G401.6 (cell line): ENCODE results near the gene SMCO2.

Experiments used
- FAIRE-seq: peaks from 2 replicates; lab custom pipeline; 2012; peaks lifted over from hg19 to GRCh38; lab: Jason Lieb, UNC

SMCO2 gene

DNA sequence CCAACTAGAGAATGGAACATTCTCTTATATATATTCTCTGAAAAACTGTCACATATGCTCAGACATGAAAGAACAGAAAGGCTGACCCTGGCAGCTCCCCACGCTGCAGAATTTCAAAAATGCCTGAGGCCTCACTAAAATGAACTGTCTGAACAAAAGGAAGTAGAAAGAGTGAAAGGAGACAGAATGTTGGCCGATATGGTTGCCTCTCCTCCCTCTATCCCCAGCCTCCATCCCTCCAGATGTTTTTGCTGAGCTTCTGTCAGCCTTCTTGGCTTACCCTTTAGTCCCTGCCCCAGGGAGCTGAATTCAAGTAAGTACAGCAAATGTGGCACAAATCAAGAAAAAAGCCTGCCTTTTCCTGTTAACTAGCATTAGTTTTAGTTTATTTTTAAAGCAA is 6.9 kb downstream of the SMCO2 start:
- FAIRE-seq, result no peak

DNA sequence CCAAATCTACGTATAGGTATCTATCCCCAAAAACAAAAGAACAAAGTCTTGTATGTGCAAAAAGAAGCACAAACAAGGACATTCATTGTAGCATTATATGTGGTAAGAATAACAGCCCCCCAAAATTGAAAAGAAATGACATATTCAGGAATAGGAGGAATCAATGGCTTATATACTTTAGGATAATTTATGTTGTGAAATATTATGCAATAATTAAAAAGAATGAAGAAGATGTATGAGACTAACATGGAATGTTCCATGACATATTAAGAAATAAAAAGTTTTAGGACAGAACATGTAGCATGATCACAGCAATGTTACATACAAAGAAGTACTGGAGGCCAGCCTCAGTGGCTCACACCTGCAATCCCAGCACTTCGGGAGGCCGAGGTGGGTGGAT is 9.1 kb downstream of the SMCO2 start:
- no peak for FAIRE-seq

DNA sequence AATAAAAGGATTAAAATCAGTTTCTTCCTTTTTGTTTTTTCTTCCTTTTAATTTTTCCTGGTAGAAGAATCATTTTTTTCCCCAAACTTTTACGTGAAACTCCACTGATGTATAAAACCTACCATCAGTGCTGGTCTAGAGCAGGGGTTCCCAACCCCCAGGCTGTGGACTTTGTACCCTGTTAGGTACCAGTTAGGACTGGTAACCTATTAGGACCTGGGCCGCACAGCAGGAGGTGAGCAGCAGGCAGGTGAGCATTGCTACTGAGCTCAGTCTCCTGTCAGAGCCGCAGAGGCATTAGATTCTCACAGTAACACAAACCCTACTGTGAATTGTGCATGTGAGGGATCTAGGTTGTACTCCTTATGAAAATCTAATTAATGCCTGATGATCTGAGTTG is 10.1 kb downstream of the SMCO2 start:
- FAIRE-seq, result no peak

DNA sequence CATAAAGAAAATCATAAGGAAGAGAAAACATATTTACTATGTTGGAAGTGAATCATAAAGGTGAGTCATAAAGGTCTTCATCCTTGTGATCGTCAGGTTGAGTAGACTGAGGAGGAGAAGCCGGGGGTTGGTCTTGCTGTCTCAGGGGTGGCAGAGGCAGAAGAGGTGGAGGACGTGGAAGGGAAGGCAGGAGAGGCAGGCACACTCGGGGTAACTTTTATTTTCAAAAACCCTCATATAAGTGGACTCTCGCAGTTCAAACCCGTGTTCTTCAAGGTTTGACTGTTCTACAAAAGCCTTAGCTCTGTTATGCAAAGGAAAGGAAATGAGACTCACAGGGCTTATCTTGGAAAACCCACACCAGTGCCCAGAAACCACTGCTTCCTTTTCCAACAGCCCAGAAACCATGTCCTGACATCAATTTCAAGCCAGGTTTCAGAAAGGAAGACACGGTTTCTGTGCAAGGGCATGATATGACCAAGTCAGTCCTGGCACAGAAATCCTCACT is 14.0 kb downstream of the SMCO2 start:
- FAIRE-seq, result no peak

DNA sequence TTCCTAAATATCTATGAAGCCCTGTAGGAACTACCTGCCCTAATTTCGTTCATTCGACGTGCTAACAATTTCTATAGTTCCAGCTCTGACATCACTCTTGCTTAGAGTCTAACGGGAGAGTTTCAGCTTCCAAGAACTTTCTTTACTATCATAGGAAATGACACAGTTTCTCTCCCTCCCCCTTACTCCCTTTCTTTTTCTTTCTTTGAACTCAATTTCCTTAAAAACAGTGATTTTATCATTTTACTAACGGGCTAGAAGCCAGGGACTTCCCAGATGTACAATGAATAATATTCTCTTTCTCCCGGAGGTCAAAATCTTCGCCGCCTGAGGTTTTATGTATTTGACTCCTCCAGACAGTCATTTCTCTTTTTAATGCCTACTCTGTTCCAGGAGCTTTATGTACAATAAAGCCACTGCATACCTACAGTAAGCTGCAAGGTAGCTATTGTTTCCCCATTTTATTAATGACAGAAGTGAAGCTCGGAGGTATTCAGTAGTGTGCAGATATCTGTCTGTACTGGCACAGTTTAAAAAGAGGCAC is 15.7 kb downstream of the SMCO2 start:
- no peak for FAIRE-seq

DNA sequence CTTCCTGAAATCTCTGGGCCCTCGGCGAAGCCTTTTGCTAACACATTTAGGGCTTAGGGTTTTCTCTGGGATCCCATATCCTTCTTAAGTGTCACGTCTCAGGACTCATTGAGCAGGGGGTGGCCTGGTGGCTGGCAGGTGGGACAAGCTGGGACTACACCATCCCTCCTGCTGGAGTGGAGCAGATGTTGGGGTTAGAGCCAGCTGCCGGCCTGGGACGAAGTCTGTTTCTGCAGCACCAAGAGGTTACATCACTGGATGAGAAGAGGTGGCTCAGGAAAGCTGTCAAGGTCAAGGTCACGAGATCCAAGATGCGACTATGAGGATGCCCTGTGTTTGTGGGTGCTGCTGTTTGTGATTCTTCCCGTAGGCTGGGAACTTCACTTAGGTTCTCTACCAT is 16.3 kb downstream of the SMCO2 start:
- no peak for FAIRE-seq

DNA sequence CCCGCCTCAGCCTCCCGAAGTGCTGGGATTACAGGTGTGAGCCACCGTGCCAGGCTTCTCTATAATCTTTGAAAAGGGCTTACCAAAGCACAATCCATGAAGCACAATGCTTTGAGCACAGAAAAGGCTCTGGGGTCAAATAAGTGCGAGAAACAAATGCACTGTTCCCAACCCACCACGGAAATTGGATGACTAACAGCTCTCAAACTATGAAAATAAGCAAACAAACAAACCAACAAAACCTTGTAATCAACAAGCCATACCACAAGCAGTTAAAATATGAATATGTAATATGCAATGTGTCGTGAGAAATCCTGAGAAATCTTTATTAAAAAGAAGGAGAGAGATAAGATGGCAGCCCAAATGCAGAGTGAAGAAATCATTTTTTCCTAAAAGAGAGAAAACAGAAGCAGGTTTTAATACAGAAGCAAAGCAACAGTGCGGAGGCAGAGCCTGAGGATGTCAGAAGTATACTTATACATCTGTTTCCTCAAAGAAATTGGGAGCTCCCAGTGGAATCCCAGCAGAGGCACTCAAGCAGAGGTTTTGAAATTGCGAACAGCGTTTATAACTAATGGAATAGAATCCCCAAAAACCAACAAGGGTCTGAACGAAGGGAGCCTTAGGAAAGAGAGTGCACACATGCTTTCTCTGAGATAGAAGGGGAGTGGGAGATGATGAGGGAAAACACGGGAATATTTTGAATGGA is 17.1 kb downstream of the SMCO2 start:
- no peak for FAIRE-seq

DNA sequence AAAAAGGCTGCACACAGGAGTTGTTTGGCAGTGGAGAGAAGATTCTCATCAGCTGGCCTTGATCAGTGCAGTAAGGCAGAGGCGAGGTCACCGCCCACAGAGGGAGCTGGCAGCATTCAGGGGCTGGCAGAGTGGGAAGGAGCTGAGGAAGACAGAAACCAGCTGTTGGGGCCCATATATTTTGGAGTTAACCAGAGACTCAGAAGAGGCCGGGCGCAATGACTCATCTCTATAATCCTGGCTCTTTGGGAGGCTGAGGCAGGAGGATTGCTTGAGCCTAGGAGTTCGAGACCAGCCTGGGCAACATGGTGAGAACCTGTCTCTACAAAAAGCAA is 17.7 kb downstream of the SMCO2 start:
- FAIRE-seq, result no peak

DNA sequence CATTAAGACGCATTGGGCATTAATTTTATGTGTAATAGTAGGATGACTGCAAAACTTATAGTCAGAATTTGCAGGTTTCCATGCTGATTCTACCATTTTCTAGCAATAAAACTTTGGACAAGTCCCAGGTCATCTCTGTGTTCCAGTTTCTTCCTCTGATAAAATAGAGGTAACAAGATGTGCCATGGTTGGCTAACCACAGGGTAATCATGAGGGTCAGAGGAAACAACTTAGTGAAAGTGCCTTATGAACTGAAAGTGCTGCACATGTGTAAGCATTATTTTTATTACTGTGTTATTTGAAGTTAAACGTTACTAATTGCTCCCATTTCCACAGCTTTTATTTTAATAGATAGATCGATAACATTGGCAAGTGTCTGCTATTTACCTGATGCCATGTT is 21.1 kb downstream of the SMCO2 start:
- FAIRE-seq, result no peak

DNA sequence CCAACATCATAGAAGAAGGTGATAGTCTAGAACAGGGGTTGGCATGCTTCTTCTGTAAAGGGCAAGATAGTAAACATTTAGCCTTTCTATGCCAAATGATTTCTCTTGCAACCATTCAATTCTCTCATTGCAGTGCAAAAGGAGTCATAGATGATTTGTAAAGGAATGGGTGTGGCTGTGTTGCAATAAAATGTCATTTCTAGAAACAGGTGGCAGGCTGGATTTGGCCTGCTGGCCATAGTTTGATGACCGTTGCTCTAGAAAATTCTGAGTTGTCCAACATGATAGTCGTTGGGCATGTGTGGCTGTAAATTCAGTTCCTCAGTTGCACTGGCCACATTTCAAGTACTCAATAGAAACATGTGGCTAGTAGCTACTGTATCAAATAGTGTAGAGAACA is 21.7 kb downstream of the SMCO2 start:
- FAIRE-seq, result no peak

DNA sequence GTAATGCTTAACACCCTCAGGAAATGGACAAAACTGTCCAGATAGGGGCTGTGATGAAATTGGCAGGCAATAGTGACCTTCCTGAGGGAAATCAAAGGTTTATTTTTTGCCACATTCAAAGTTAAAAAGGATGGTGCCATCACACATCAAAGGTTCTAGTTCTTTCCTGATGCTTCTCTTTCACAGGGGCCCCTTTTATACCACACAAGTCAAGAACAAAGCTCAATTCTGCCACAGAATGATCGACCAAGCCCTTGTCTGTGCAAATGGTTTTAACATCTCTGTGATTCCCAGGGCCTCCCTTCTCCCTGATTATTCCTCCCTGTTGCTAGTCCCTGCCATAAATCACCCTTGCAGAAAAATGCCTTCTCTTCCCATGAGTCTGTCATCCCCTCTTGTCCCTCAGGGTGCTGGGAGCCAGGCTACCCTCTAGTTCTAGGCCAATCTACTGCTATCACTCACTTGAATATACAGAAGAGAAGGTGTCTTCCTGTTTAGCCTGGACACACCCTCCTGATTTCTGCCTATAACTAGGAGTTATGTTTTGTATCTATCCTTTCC is 22.7 kb downstream of the SMCO2 start:
- FAIRE-seq, result no peak

DNA sequence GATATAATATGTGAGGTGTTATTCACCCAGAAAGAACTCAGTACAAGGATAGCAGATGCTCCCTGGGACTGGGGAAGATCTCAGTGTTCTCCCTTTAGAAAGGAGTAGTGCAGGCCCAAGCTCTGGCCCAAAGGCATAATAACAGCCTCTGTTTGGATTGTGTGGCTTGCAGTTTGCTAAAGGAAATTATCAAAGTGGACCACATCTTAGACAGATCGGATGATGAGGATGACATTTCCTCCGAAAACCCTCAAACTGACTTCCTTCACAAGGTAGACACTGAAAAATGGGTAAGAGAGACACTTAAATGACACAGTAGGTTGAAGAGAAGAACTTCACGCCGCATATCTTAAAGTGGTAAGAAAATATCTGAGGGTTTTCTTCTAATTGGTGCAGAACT is 26.1 kb downstream of the SMCO2 start:
- FAIRE-seq, result no peak

DNA sequence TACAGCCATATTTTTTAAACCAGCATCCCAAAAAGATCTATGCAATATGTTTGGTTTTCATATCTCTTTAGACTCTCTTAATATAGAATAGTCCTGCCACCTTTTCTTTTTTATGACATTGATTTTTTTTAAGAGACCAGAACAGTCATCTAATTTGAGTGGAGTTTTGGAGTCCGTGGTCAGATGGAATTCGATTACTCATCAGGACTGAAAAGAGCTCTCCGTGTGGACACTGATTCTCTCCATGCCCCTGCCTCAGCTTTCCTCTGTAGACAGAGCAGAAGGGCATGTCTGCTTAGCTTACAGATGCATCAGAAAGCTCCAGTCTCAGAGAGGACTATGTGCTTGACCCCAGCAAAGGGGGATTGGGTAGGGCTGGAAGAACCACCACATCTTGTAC is 27.8 kb downstream of the SMCO2 start:
- no peak for FAIRE-seq

DNA sequence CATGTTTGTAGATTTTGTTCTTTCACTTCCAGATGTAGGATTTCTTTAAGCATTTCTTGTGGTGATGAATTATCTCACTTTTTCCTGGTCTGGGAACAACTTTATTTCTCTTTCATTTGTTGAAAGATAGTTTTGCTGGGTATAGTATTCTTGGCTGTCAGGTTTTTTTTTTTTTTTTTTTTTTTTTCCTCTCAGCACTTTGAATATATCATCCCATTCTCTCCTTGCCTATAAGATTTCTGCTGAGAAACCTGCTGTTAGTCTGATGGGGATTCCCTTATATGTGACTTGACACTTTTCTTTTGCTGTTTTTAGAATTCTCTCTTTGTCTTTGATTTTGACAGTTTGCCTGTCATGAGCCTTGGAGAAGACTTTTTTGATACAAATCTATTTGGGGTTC is 30.5 kb downstream of the SMCO2 start:
- no peak for FAIRE-seq

DNA sequence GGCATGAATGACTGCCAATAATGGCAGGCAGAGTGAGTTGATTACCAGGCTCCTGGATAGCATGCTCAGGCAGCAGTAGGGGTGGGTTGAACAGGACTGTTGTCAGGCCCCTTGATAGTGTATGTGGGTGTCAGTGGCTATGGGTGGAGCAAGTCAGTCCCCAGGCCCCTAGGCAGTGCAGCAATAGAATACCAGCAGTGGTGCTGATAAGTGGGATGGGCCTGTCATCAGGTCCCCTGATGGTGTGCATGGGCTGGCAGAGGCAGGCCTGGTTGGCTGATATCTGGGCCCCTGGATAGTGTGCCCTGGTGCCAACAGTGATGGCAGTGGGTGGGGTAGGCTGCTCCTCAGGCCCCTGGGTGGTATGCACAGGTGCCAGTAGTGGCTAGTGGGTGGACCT is 32.4 kb downstream of the SMCO2 start:
- FAIRE-seq, result no peak

DNA sequence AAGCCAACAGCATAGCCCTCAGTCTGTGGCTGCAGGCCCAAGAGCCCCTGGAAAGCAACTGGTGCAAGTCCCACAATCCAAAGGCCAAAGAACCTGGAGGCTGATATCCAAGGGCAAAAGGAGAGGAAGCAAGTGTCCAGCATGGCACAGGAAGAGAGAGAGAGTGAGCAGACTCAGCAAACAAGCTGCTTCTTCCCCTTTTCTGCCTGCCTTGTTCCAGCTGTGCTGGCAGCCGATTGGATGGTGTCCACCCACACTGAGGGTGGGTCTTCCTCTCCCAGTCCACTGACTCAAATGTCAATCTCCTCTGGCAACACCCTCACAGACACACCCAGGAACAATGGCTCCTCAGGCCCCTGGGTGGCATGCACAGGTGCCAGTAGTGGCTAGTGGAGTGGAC is 33.5 kb downstream of the SMCO2 start:
- FAIRE-seq, result no peak

DNA sequence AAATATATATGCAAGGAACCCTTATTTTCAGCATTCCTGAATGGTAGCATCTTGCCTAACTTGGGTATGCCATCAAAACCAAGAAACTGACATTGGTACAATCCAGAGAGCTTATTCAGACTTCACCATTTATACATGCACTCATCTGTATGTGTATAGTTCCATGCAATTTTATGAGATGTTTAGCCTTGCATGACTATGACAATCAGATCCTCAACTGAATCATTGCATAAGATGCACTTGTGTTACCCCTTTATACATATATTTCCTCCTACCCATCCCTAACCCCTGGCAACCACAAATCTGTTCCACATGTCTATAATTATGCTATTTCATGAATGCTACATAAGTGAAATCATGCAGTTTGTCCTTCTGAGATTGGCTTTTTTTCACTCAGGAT is 40.4 kb downstream of the SMCO2 start:
- no peak for FAIRE-seq

DNA sequence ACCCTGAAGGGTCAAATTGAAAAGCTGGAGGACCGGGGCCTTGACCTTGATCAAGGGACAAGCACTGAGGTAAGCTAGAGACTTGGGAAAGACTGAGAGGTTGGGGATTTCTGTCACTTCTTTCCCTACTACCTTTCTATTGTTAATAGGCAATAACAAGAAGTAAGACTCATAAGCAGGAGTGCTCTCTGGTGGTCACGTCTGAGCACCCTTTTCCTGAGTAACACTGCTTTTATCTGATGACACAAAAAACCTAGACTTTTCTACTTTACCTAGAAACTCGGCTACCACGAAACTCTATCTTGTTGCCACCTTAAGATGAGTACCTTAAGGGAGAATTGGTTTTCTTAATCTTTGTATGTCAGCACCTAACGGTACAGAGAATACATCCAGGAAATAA is 41.9 kb downstream of the SMCO2 start:
- FAIRE-seq, result no peak

DNA sequence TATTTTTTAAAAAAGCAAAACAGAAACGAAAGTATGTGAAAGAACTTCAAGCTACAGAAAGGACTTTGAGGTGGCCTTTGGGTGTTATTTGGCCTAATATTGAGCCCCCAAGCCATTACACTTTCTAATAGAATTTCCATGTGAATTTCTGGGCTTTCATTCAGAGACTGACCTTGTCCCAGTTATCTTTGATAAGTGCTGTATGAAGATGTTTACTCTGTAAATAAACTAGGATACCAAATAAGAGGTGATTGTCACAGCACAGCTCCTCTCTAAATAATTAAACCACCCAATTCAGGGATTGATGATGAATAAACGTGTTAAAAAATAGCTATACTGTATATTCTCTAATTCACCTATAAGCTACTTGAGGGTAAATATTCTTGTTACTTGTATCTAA is 44.7 kb downstream of the SMCO2 start:
- no peak for FAIRE-seq

DNA sequence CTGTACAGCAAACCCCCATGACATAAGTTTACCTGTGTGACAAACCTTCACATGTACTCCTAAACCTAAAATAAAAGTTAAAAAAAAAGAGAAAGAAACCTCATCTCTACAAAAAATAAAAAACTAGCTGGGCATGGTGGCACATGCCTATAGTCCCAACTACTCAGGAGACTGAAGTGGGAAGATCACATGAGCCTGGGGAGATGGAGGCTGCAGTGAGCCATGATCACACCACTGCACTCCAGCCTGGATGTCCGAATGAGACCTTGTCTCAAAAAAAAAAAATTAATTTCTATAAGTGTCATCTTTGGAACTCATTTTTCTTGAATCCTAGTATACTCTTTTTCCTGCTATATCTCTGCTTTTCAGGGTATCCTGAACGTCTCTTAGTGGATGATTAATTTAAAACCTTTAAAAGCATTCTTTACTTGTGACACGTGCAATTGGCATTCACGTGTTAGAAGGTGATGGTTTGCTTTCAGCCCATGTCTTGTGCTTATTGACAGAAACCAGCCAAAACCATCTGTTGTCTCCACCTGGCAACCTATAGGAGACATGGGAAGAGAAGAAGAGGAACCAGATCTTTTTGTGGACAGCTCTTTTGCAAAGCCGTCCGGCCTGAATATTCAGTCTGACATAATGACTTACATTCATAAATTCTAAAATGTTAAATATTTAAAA is 46.9 kb downstream of the SMCO2 start:
- no peak for FAIRE-seq

DNA sequence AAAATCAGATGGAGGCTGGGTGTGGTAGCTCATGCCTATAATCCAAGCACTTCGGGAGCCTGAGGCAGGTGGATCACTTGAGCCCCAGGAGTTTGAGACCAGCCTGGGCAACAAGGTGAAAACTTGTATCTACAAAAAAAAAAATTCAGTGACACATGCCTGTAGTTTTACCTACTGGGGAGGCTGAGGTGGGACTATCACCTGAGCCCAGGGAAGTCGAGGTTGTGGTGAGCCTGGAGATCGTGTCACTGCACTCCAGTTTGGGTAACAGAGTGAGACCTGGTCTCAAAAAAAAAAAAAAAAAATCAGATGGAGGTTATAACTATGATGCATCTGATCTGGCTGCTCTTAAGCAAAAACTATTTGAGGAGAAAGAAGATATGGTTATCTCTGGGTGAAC is 50.9 kb downstream of the SMCO2 start:
- FAIRE-seq, result no peak

DNA sequence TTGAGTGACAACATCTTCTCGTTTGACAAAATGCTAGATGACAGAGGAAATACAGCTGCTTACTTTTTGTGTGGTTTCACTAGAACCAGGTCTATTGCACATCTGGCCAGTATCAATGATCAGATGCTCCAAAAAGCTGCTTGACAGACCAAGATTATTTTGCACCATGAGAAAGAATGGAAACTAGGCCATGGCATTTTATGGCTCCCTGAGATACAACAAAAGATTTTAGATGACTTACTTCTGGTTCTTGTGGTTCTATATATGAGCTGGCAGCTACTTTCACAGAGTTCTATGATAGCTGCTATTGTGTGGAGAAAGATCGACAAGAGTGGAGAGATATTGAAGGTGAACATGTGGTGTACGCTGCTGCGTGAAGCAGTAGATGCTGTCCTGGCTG is 51.6 kb downstream of the SMCO2 start:
- FAIRE-seq, result no peak

DNA sequence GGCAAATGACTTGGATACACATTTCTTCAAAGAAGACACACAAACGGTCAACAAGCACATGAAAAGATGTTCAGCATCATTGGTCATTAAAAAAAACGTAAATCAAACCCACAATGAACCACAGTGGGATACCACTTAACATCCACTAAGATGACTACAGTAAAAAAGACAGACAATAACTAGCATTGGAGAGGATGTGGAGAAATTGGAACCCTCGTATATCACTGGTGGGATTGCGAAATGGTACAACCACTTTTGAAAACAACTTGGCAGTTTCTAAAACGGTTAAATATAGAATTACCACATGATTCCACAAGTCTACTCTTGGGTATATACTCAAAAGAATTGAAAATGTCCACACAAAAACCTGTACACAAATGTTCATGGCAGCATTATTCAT is 52.2 kb downstream of the SMCO2 start:
- no peak for FAIRE-seq

DNA sequence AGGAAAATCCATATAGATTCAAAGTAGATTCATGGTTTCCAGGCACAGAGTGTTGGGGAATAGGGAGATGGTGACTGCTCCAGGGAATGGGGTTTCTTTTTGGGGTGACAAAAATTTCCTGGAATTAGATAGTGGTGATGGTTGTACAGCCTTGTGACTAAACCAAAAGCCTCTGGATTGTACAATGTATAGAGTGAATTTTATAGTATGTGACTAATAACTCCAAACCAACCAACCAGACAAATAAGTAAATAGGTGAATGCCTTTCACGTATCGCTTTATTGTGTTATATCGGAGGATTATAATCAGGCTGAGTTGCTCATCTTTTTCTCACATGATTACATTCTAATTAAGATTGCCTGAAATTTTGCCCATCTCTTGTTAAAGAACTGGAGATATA is 52.8 kb downstream of the SMCO2 start:
- no peak for FAIRE-seq
